GM12875 (cell line): ENCODE measurements around the gene COL26A1.

Source experiments
- H3K4me3 ChIP-seq: one replicate; pipeline ENCODE4 v1.5.1; 2011; ENCODE audit warnings: low read depth, low read length, control low read depth
- CTCF ChIP-seq: IDR thresholded peaks from 2 replicates; pipeline ENCODE4 v1.5.1; 2011; ENCODE audit warnings: low read depth, mild to moderate bottlenecking, control low read depth, inconsistent platforms, low read length, moderate library complexity, borderline replicate concordance; ENCODE audit not compliant: insufficient read depth

The COL26A1 gene

GRCh38 chr7:101534873-101535272 is 172.2 kb downstream of the COL26A1 start:
- TF ChIP-seq CTCF = no peak
- no peak overlapping the region for H3K4me3 ChIP-seq

GRCh38 chr7:101535351-101535751 is 172.7 kb downstream of the COL26A1 start:
- no peak overlapping the region for H3K4me3 ChIP-seq
- TF ChIP-seq CTCF = no peak

GRCh38 chr7:101536232-101536631 is 173.6 kb downstream of the COL26A1 start:
- no peak overlapping the region for H3K4me3 ChIP-seq
- no peak for TF ChIP-seq CTCF

- TF ChIP-seq CTCF = no peak
- H3K4me3 ChIP-seq = no peak overlapping the region
Measured at GRCh38 chr7:101536668-101537067, 174.0 kb downstream of the COL26A1 start.

- H3K4me3 ChIP-seq = no peak overlapping the region
- no peak for TF ChIP-seq CTCF
Measured at GRCh38 chr7:101537205-101537604, 174.5 kb downstream of the COL26A1 start.

GRCh38 chr7:101537935-101538595 is 175.4 kb downstream of the COL26A1 start:
- no peak overlapping the region for H3K4me3 ChIP-seq
- TF ChIP-seq CTCF = no peak
